Superior temporal gyrus (tissue), 1 donor: ENCODE data around the gene DUOX1.

Experiments
- DNase-seq: peaks from one replicate; pipeline ENCODE4 v3.0.0-alpha.2; 2016; ENCODE audit errors: extremely low spot score

The DUOX1 gene

DNA sequence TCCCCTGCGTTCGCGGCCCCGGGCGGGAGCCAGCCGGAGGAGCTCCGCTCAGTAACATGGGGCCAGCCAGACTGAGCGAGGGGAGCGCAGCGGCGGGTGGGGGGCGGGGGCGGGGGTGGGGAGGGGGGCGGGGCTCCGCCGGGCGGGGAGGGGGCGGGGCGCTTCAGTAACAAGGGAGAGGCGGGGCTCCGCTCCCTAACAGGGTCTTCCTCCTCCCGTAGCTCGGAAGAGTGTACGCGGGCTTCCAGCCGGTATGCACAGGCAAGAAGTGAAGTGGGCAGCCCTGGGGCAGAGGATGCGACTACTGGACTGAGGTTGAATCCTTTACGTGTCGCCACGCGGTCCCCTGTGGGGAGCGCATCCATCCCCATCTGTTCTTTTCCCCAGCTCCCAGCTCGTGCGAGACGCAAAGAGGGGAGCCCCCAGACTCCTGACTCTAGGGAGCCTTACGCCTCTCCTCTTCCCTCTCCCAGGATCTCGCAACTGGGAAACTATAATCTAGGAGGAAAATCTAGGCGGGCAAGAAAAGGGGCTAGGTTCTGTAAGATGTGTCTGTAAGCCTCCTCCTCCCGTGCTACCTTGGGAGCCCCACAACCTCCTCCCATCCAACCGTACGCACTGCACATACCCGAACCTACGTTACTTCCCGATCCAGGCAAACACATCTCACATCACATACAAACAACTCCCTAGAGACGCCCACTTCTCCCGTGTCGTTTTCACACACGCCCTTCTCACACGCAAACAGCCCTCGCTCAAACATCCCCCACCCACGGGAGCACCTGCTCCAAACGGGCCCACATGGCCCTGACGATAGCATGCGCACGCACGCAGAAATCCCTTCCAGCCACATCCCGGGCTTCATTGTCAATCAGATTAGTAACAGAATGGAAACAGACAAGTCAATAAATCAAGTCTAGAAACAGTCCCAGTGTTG is 58.4 kb downstream of the DUOX1 start, which contains the start of gene SHF:
Gene SHF (minus strand): TSS at position 73 of the 937 bp plus-strand sequence. CDS start 15 bp downstream, at position 58.
- no peak for DNase-seq

- DNase-seq = no peak
Observed at GRCh38 chr15:45197512-45197911, 67.7 kb downstream of the DUOX1 start.

DNA sequence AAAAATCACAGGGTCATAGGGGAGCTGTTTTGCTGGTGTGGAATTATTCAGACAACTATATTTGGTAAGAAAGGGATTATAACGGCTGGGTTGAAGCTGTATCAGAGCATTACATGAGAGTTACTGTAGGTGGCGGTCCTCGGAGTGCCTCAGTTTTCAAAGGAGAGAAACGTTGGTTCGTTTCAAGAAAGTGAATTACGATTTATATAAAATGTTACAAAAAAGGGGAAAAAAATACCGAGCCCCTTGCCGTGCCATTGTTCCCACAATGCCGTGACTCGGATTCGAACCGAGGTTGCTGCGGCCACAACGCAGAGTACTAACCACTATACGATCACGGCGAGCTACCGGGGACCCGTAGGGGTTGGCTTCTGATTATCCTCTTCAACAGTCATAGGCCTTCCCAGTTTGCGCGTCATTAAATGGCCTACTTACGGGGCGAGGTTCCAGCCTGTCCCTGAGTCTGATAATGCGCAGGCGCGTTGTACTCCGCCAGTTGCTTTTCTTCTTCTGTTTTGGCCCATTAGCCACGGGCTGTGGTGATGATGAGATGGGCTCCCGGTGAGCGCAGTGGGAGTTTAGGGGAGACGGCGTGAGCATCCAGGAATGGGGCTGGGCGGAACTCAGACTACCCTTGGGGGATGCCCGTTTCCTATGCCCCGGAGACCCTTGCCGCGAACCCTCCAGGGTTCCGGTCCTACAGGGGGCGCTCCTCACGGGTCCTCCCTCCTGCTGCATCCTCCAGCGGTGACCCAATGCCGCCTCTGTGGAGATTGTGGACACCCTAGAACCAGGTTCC is 68.7 kb downstream of the DUOX1 start:
- peak; percentile 100 for DNase-seq

- peak; percentile 76 for DNase-seq
Observed at GRCh38 chr15:45199136-45199810, 69.5 kb downstream of the DUOX1 start.

DNA sequence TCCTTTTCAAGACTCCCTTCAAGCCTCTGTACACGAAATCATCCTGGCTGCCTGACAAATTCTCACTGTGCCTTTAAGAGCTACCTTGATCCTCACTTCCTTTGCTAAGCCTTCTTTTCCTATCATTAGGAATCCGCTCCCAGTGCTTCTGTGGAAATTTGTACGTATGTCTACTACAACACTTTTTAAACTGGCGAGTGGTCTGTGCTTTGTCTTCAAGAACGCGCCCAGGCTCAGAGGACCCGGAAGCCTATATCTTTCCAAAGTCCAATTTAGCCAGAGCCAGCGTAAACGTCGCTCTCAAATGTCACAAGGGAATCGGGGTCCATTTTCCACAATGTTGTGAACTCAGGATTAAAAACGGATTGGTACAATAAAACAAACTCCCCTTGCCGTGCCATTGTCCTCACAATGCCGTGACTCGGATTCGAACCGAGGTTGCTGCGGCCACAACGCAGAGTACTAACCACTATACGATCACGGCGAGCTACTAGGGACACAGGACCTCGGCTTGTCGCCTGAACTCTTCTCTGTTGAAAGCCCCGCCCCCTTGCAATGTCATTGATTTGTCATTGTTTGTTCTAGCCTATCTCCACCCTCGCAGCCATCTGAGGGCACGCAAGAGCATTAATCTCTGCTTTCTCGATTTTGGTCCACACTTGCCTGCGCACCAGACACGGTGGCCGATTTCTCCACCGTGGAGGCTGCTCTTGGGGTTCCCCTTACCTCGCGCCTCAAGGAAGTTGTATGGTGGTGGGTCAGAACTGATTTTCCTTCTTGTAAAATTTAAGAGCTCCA is 70.4 kb downstream of the DUOX1 start:
- peak; percentile 99 for DNase-seq

GRCh38 chr15:45200799-45201556 is 71.2 kb downstream of the DUOX1 start:
- peak; percentile 93 for DNase-seq

DNA sequence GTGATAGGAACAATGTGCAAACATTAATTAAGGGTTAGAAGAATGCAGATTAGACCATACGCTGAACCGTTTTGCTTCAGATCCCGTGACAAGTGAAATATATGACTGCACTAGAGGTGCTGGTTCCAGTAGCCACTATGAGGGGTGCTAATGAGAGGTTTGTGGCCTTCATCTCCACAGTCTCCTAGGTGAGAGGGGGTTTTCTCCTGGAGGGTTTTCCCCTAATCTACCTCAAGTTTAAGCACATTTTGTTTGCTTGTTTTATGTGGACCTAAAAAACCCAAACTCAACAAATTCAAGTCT is 71.7 kb downstream of the DUOX1 start:
- no peak for DNase-seq

DNA sequence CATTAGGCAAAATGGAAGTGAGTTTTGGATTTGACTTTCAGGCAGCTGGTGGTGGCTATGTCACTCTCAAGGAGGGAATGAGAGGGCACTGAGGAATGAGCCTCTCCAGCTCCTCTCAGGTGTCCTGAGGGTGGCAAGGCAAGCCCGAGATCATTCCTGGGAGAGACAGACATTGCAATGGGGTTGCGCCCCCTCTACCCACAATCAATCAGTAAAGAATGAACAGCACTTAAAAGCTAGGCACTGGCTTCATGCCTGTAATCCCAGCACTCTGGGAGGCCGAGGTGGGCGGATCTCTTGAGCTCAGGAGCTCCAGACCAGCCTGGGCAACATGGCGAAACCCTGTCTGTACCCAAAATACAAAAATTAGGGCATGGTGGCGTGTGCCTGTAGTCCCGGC is 72.1 kb downstream of the DUOX1 start:
- no peak for DNase-seq

DNA sequence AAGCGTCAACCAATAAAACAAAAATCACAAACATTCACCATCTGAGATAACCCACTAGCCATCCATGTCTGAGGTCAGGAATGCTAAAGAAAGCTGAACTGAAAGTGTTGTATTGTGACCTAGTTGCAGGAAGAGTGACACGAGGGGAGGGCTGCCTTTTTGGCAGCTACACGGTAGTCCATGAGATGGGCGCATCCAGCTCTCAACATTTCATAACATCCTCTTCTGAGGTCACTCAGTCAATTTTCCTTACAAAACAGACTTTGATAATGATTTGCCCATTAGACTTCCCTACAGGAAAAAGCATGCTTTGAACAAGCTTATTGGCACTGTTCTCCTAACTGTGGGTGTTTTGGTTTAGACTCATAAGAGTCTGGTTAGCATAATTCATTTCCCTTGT is 73.4 kb downstream of the DUOX1 start:
- no peak for DNase-seq

DNA sequence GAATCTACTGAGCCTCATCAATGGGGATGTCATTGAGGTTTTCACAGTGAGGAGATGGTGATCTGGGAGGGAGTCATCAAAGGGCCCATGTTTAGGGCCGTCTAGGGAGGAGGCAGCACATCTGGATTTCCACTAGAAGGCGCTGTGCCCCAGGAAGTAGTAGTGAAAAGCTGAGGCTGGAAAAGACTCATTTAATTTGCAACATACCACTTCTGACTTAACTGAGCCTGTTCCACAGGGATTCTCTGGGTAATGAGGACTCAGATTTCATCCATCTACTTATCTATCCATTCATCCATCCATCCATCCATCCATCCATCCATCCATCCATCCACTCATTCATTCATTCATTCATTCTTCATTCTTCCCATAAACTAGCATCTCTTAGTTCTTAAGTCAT is 75.4 kb downstream of the DUOX1 start:
- peak; percentile 78 for DNase-seq

GRCh38 chr15:45212493-45212892 is 82.7 kb downstream of the DUOX1 start:
- DNase-seq = no peak
